ENCODE results near the gene CERS6.

DNA sequence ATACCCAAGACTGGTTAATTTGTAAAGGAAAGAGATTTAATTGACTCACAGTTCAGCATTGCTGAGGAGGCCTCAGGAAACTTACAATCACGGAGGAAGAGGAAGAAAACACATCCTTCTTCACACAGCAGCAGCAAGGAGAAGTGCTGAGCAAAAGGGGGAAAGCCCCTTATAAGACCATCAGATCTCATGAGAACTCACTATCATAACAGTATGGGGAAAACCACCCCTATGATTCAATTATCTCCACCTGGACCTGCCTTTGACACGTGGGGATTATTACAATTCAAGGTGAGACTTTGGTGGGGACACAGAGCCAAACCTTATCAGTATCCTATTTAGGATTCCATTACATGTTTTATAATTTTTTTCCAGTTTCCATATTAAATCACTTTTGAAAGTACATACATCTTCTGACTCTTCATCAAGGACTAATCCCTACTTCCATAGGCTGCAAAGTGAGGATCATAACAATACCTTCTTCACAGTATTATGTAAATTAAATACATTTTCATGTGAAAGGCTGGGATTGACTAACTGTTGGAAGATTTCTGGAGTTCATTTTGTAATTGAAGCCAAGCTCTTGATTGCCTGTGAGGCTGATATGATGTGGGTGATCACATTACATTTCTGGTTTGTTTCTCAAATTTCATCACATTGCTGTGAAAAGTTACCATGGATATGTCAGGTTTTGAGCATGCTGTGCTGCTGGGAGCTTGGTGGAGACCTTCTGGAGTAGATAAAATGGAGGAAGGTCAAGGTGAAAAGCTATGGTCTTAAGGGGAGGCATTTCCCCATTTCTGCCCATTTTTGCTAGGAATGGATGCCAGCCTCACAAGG is 31.7 kb upstream of the CERS6 start:
- no peak for TF ChIP-seq CTCF (conservative IDR thresholded peaks at IDR 0.05)
- no peak for TF ChIP-seq EZH2 (IDR thresholded peaks at IDR 0.05; ENCODE audit: low read depth)
